CD4-positive, alpha-beta T cell treated with Interleukin-10 for 1 hour (primary cell): Measurements from ENCODE around the gene ZNF614.
"Not testable (repeated sequence)": the region's sequence is repeated elsewhere in the genome, so short reads cannot be mapped to it uniquely, and the experiment has no call there.

Experiments
- DNase-seq: peaks from one replicate; pipeline ENCODE4 v3.0.0-alpha.2; 2020

The ZNF614 gene

DNA sequence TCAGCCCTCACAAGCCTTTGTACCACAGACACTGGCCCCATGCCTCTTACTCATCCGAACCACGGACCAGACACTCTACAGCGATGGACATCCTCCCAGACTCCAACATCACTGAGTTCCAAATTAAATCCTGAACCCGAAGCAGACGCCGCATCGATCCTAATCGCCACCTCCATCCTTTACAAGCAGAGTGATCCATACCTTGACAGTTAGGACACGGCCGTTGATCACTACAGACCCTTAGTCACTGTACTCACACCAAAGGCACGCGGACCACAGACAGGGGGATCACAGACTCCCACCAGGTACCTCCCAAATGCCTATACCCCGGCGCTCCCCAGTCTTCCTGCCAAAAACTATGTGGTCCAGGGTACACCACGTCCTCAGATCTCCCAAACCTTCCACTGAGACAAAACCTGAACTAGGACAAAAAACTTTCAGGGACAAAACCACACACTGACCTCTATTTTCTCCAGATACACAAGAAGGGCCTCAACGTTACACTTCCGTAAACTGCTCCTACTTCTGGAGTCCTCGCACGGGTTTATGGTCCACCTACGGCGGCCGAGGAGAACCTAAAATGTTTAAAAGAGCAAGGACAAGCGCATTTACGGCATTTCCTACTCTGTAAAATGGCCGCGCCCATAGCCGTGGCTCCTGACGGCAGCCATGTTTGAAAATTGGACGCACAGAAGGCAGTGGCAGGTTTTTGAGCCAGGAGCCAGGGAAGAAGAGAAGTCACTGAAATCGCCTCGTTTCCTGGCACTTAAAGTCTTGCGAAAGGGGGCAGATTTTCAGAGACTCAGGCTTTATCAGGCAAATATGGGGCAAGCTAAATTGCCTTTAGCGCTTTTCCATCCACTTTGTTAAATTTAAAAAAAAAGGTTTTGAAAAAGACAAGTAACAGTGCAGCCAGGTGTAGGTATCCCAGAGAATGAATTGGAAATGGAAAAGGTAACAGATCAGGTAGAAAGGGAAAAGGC is 41.6 kb downstream of the ZNF614 start, which contains the start of gene ZNF350:
Gene ZNF350 (minus strand): TSS at position 532 of the 983 bp plus-strand sequence. CDS start 12,480 bp downstream, outside the sequence.
- DNase-seq: peak; percentile 95

GRCh38 chr19:51983361-51983760 is 44.8 kb downstream of the ZNF614 start:
- DNase-seq: no peak

GRCh38 chr19:51980926-51981325 is 47.3 kb downstream of the ZNF614 start:
- DNase-seq: not testable (repeated sequence)

- DNase-seq: no peak
These were observed 48.0 kb downstream of the ZNF614 start for GRCh38 chr19:51980116-51980736.

- DNase-seq: no peak
These were observed 49.3 kb downstream of the ZNF614 start for GRCh38 chr19:51978882-51979281.

GRCh38 chr19:51977346-51977745 is 50.8 kb downstream of the ZNF614 start:
- DNase-seq: no peak

DNA sequence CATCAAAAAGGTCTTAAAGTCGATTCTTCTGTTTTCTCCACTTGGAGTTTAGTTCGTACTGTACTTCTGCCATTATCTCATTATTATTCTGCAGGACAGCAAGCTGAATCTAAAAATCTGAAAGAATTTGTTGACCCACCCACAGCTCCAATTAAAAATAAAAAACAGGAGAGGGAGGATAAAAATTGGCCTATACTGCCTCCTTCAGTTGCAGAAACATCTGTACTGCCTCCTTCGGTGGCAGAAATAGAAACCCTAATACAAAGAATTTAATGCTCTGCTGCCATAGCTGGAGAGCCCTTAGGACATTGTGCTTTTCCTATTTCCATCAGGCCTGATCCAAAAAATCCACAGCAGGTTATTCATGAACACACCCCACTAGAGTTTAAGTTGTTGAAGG is 51.3 kb downstream of the ZNF614 start:
- no peak for DNase-seq

GRCh38 chr19:51975787-51976186 is 52.4 kb downstream of the ZNF614 start:
- not testable (repeated sequence) for DNase-seq

- peak; percentile 24 for DNase-seq
These were observed 56.6 kb downstream of the ZNF614 start for GRCh38 chr19:51971624-51972023.

DNA sequence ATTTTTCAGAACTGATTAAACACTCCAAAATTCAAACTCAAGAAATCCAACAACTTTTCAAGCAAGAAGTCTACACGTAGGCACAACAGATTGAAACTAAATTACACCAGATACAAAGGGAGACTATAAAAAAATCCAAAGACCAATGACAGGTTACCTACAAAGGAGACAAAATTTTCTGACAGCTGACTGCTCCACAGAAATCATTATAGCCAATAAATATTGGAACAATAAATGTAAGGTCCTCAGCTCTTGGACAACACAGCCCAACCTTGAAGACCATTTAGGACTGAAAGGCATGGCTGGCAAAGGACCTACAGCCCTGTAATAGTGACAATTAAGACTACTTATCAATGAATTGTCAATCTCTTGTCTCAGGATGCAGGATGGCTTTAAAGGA is 57.5 kb downstream of the ZNF614 start:
- DNase-seq: no peak

DNA sequence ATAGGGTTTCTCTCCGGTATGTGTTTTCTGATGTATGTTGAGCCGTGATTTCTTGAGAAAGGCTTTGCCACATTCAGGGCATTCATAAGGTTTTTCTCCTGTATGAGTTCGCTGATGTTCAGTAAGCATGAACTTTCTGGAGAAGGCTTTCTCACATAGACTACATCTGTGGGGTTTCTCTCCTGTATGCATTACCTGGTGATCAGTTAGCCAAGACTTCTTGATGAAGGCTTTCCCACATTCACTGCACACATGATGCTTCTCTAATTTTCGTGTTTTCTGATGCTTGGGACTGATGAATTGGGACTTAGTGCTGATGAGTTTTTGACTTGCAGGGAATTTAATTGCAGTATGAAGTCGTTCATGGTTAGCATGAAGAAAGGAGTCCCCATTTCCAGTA is 62.6 kb downstream of the ZNF614 start:
- no peak for DNase-seq
